ENCODE measurements around the gene ZNF181. TPM values are rescaled to one million over a fixed set of nuclear protein-coding genes. Genes with fewer than 3 reads are reported as not detected.
A peak's percentile ranks its signal among the peaks of the same experiment; 100 is the strongest.

Gene ZNF181
- polyA plus RNA-seq, 3 donors from 2014 or later, result 10.0 to 16.0 (median 10.1) TPM

- Mint-ChIP-seq H3K9me3 (peaks cover 0 to 1% (median 0%) of the 10 kb centered on the region in 6 donors), H3K27ac (peak within 1 kb of the TSS; percentile 87 to 96 (median 94)), H3K4me1 (peaks cover 18 to 23% of the 10 kb centered on the region in 2 donors), H3K27me3 (ENCODE audit: low read depth in 3 of 3) (peaks cover 1 to 9% (median 7%) of the 10 kb centered on the region in 3 donors), H3K36me3 (peaks cover 0 to 13% (median 7%) of the 10 kb centered on the region in 3 donors), H3K4me3 (peak within 1 kb of the TSS; percentile 95 to 97 (median 96))
- DNase-seq, result peak; percentile 88 to 89 (median 89)
Measured at GRCh38 chr19:34772697-34773554, 38.9 kb downstream of the ZNF181 start, which contains the start of gene ZNF599. ZNF599 (minus strand) TSS chr19:34773215; CDS start chr19:34772841, 374 bp downstream.

GRCh38 chr19:34773555-34773864 is 39.5 kb downstream of the ZNF181 start:
- Mint-ChIP-seq H3K9me3 (peaks cover 0 to 1% (median 0%) of the 10 kb centered on the region in 6 donors), H3K36me3 (peaks cover 0 to 8% (median 2%) of the 10 kb centered on the region in 3 donors), H3K27me3 (ENCODE audit: low read depth in 3 of 3) (peaks cover 1 to 9% (median 7%) of the 10 kb centered on the region in 3 donors), H3K4me1 (peaks cover 18 to 23% of the 10 kb centered on the region in 2 donors), H3K4me3 (peak overlapping the region; percentile 95 to 97 (median 96)), H3K27ac (peak overlapping the region in 1 of 6 donors; percentile 87)
- DNase-seq, result no peak

GRCh38 chr19:34774857-34775256 is 40.8 kb downstream of the ZNF181 start:
- no peak overlapping the region for H3K27ac Mint-ChIP-seq
- H3K9me3 Mint-ChIP-seq, result peaks cover 0 to 1% (median 0%) of the 10 kb centered on the region in 6 donors
- H3K36me3 Mint-ChIP-seq, result peaks cover 0 to 4% (median 0%) of the 10 kb centered on the region in 3 donors
- no peak for DNase-seq
- peaks cover 1 to 9% (median 7%) of the 10 kb centered on the region in 3 donors for H3K27me3 Mint-ChIP-seq (ENCODE audit: low read depth in 3 of 3)
- peaks cover 18 to 23% of the 10 kb centered on the region in 2 donors for H3K4me1 Mint-ChIP-seq
- no peak overlapping the region for H3K4me3 Mint-ChIP-seq

GRCh38 chr19:34778342-34778741 is 44.3 kb downstream of the ZNF181 start:
- Mint-ChIP-seq H3K4me3 (no peak overlapping the region), H3K27me3 (ENCODE audit: low read depth in 3 of 3) (peaks cover 0 to 4% (median 2%) of the 10 kb centered on the region in 3 donors), H3K27ac (no peak overlapping the region), H3K36me3 (no peaks in the 10 kb centered on the region), H3K4me1 (peaks cover under 1 to 1% of the 10 kb centered on the region in 2 donors), H3K9me3 (peaks cover 0 to 2% (median 0%) of the 10 kb centered on the region in 6 donors)
- DNase-seq, result no peak

- no peaks in the 10 kb centered on the region for H3K4me1 Mint-ChIP-seq
- H3K27me3 Mint-ChIP-seq (ENCODE audit: low read depth in 3 of 3), result peaks cover 0 to 2% (median 2%) of the 10 kb centered on the region in 3 donors
- H3K27ac Mint-ChIP-seq, result no peak overlapping the region
- no peak for DNase-seq
- H3K4me3 Mint-ChIP-seq, result no peak overlapping the region
- peaks cover 0 to 2% (median 0%) of the 10 kb centered on the region in 6 donors for H3K9me3 Mint-ChIP-seq
- H3K36me3 Mint-ChIP-seq, result peaks cover 0 to 9% (median 2%) of the 10 kb centered on the region in 3 donors
Measured at GRCh38 chr19:34779652-34780051, 45.6 kb downstream of the ZNF181 start.

GRCh38 chr19:34786236-34786635 is 52.2 kb downstream of the ZNF181 start:
- Mint-ChIP-seq H3K9me3 (peaks cover 0 to 2% (median 0%) of the 10 kb centered on the region in 6 donors), H3K27me3 (ENCODE audit: low read depth in 3 of 3) (peaks cover 0 to 3% (median 0%) of the 10 kb centered on the region in 3 donors), H3K4me3 (no peak overlapping the region), H3K36me3 (peaks cover 0 to 23% (median 10%) of the 10 kb centered on the region in 3 donors), H3K4me1 (no peaks in the 10 kb centered on the region), H3K27ac (no peak overlapping the region)
- no peak for DNase-seq

- no peak for DNase-seq
- Mint-ChIP-seq H3K36me3 (peaks cover 0 to 23% (median 10%) of the 10 kb centered on the region in 3 donors), H3K9me3 (no peaks in the 10 kb centered on the region), H3K27me3 (ENCODE audit: low read depth in 3 of 3) (peaks cover 0 to 7% (median 0%) of the 10 kb centered on the region in 3 donors), H3K27ac (no peak overlapping the region), H3K4me1 (no peaks in the 10 kb centered on the region), H3K4me3 (no peak overlapping the region)
Measured at GRCh38 chr19:34787059-34787824, 53.2 kb downstream of the ZNF181 start.

GRCh38 chr19:34788074-34788473 is 54.0 kb downstream of the ZNF181 start:
- Mint-ChIP-seq H3K4me1 (no peaks in the 10 kb centered on the region), H3K9me3 (no peaks in the 10 kb centered on the region), H3K36me3 (peaks cover 0 to 23% (median 10%) of the 10 kb centered on the region in 3 donors), H3K27ac (no peak overlapping the region), H3K4me3 (no peak overlapping the region), H3K27me3 (ENCODE audit: low read depth in 3 of 3) (peaks cover 0 to 7% (median 0%) of the 10 kb centered on the region in 3 donors)
- DNase-seq, result no peak

- Mint-ChIP-seq H3K27me3 (ENCODE audit: low read depth in 3 of 3) (peaks cover 0 to 6% (median 0%) of the 10 kb centered on the region in 3 donors), H3K9me3 (peaks cover 0 to 4% (median 0%) of the 10 kb centered on the region in 6 donors), H3K27ac (peak overlapping the region in 3 of 6 donors; percentile 8 to 68 (median 26)), H3K4me1 (peaks cover 0 to 7% of the 10 kb centered on the region in 2 donors), H3K4me3 (peak overlapping the region in 1 of 5 donors; percentile 29), H3K36me3 (peaks cover 0 to 4% (median 0%) of the 10 kb centered on the region in 3 donors)
- DNase-seq, result no peak
Measured at GRCh38 chr19:34793565-34793964, 59.5 kb downstream of the ZNF181 start.

- no peak overlapping the region for H3K4me3 Mint-ChIP-seq
- DNase-seq, result no peak
- peaks cover 0 to 7% of the 10 kb centered on the region in 2 donors for H3K4me1 Mint-ChIP-seq
- peaks cover 0 to 4% (median 0%) of the 10 kb centered on the region in 3 donors for H3K36me3 Mint-ChIP-seq
- H3K9me3 Mint-ChIP-seq, result peaks cover 0 to 8% (median 0%) of the 10 kb centered on the region in 6 donors
- peak overlapping the region in 4 of 6 donors; percentile 5 to 68 (median 14) for H3K27ac Mint-ChIP-seq
- peaks cover 0 to 6% (median 0%) of the 10 kb centered on the region in 3 donors for H3K27me3 Mint-ChIP-seq (ENCODE audit: low read depth in 3 of 3)
Measured at GRCh38 chr19:34794066-34794960, 60.3 kb downstream of the ZNF181 start.

All from immature natural killer cell (primary cell).